ENCODE data around the gene FBLN5.
"Not testable (repeated sequence)": the region's sequence is repeated elsewhere in the genome, so short reads cannot be mapped to it uniquely, and the experiment has no call there.

FBLN5 gene

GRCh38 chr14:91857614-91858013 lies 89.9 kb downstream of the FBLN5 start:
- DNase-seq: no peak

- no peak for DNase-seq
These were observed 93.1 kb downstream of the FBLN5 start for GRCh38 chr14:91854327-91854934.

- DNase-seq: no peak
These were observed 95.9 kb downstream of the FBLN5 start for GRCh38 chr14:91851563-91851962.

GRCh38 chr14:91848504-91849001 lies 98.9 kb downstream of the FBLN5 start:
- no peak for DNase-seq

- no peak for DNase-seq
These were observed 99.8 kb downstream of the FBLN5 start for GRCh38 chr14:91847693-91848092.

- DNase-seq: no peak
These were observed 101.8 kb downstream of the FBLN5 start for GRCh38 chr14:91845652-91846051.

- DNase-seq: not testable (repeated sequence)
These were observed 102.4 kb downstream of the FBLN5 start for GRCh38 chr14:91845056-91845455.

- no peak for DNase-seq
These were observed 103.5 kb downstream of the FBLN5 start for GRCh38 chr14:91844029-91844428.

- no peak for DNase-seq
These were observed 104.1 kb downstream of the FBLN5 start for GRCh38 chr14:91843437-91843836.

- no peak for DNase-seq
These were observed 106.4 kb downstream of the FBLN5 start for GRCh38 chr14:91841065-91841464.

GRCh38 chr14:91839749-91840148 lies 107.7 kb downstream of the FBLN5 start:
- no peak for DNase-seq

- no peak for DNase-seq
These were observed 110.4 kb downstream of the FBLN5 start for GRCh38 chr14:91837076-91837475.

GRCh38 chr14:91835920-91836843 lies 111.3 kb downstream of the FBLN5 start:
- DNase-seq: peak; percentile 92

GRCh38 chr14:91835197-91835919 lies 112.1 kb downstream of the FBLN5 start:
- DNase-seq: peak; percentile 13

- no peak for DNase-seq
These were observed 112.9 kb downstream of the FBLN5 start for GRCh38 chr14:91834571-91834970.

- no peak for DNase-seq
These were observed 116.2 kb downstream of the FBLN5 start for GRCh38 chr14:91831337-91831736.

- DNase-seq: no peak
These were observed 116.7 kb downstream of the FBLN5 start for GRCh38 chr14:91830777-91831176.

GRCh38 chr14:91829511-91829910 lies 118.0 kb downstream of the FBLN5 start:
- DNase-seq: no peak

GRCh38 chr14:91827746-91828145 lies 119.7 kb downstream of the FBLN5 start:
- DNase-seq: no peak

All from activated CD4-positive, alpha-beta T cell treated with anti-CD3 and anti-CD28 coated beads, Interleukin-2, amount 50 U/mL, for 1 hour (primary cell).